HepG2 (cell line): ENCODE measurements around the gene SESN2. TPM values are rescaled to one million over a fixed set of nuclear protein-coding genes. Genes with fewer than 3 reads are reported as not detected.

Experiments
- ARNT2 ChIP-seq: sonication (generic); formaldehyde crosslinking; IDR thresholded peaks from 2 replicates; pipeline ENCODE4 v1.8.0; 2022; ENCODE audit warnings: mild to moderate bottlenecking, low read depth, missing genetic modification reagents, moderate library complexity
- BRD4 ChIP-seq: sonication (generic); formaldehyde crosslinking; IDR thresholded peaks from 2 replicates; pipeline ENCODE4 v1.4.0; 2020; ENCODE audit warnings: missing genetic modification reagents
- CENPT ChIP-seq: sonication (generic); formaldehyde crosslinking; IDR thresholded peaks from 2 replicates; pipeline ENCODE4 v1.8.0; 2022; ENCODE audit warnings: low read depth, mild to moderate bottlenecking, moderate library complexity, missing genetic modification reagents
- HMGXB3 ChIP-seq: sonication (generic); formaldehyde crosslinking; IDR thresholded peaks from 2 replicates; pipeline ENCODE4 v1.4.0; 2020; ENCODE audit warnings: missing genetic modification reagents, borderline replicate concordance
- JUN ChIP-seq: sonication (generic); formaldehyde crosslinking; IDR thresholded peaks from 2 replicates; pipeline ENCODE4 v1.4.0; 2020; ENCODE audit warnings: mild to moderate bottlenecking, missing genetic modification reagents
- MTERF4 ChIP-seq: sonication (generic); formaldehyde crosslinking; IDR thresholded peaks from 2 replicates; pipeline ENCODE4 v1.8.0; 2023; ENCODE audit warnings: mild to moderate bottlenecking, missing genetic modification reagents
- MXD3 ChIP-seq: IDR thresholded peaks from 2 replicates; pipeline ENCODE4 v1.6.1; 2016; ENCODE audit warnings: mild to moderate bottlenecking, missing biosample characterization, missing genetic modification reagents
- SATB2 ChIP-seq: sonication (generic); formaldehyde crosslinking; IDR thresholded peaks from 2 replicates; pipeline ENCODE4 v1.5.0; 2020; ENCODE audit warnings: missing genetic modification reagents
- STAT6 ChIP-seq: sonication (generic); formaldehyde crosslinking; IDR thresholded peaks from 2 replicates; pipeline ENCODE4 v1.4.0; 2020; ENCODE audit warnings: missing genetic modification reagents, mild to moderate bottlenecking, borderline replicate concordance
- ZMYM2 ChIP-seq: sonication (generic); formaldehyde crosslinking; IDR thresholded peaks from 2 replicates; pipeline ENCODE4 v1.8.0; 2022; ENCODE audit warnings: mild to moderate bottlenecking, missing genetic modification reagents
- ZNF10 ChIP-seq: sonication (generic); formaldehyde crosslinking; IDR thresholded peaks from 2 replicates; pipeline ENCODE4 v1.4.0; 2020; ENCODE audit warnings: mild to moderate bottlenecking, low read depth, missing genetic modification reagents, borderline replicate concordance
- ZNF17 ChIP-seq: sonication (generic); formaldehyde crosslinking; IDR thresholded peaks from 2 replicates; pipeline ENCODE4 v1.5.0; 2020; ENCODE audit warnings: mild to moderate bottlenecking, missing genetic modification reagents
- ZNF282 ChIP-seq: fragments of 450-650 bp; IDR thresholded peaks from 2 replicates; pipeline ENCODE4 v1.6.1; 2018; ENCODE audit not compliant: partially characterized antibody
- ZNF580 ChIP-seq: IDR thresholded peaks from 2 replicates; pipeline ENCODE4 v1.6.1; 2016; ENCODE audit warnings: low read depth, borderline replicate concordance
- ZNF672 ChIP-seq: sonication (generic); formaldehyde crosslinking; IDR thresholded peaks from 2 replicates; pipeline ENCODE4 v1.8.1; 2022; ENCODE audit warnings: missing genetic modification reagents
- ZSCAN20 ChIP-seq: sonication (generic); formaldehyde crosslinking; IDR thresholded peaks from 2 replicates; pipeline ENCODE4 v1.4.0; 2020; ENCODE audit warnings: missing genetic modification reagents, mild to moderate bottlenecking, borderline replicate concordance
- polyA plus RNA-seq, 8 experiments: library from polyadenylated mRNA; depleted of rRNA in 3 of 8; stranded (reverse) in 7 of 8; unstranded in 1 of 8; fragments of >200 nt; fragmentation: Illumina TruSeq in 4 of 8; extraction: Trizol in 4 of 8; gene quantifications; 2 replicates each; pipeline versions ENCODE4 v1.2.1 to v1.2.3, GENCODE V29; 2011 to 2016; ENCODE audit warnings: low read depth in 4 of 8, missing spikeins in 1 of 8, mixed read lengths in 1 of 8; ENCODE audit not compliant: insufficient read depth in 1 of 8
- total RNA-seq, 5 experiments: library from RNA; depleted of rRNA; stranded (reverse); fragments of >200 nt; fragmentation: Illumina TruSeq; extraction: Trizol; gene quantifications; 2 replicates each; pipeline ENCODE4 v1.2.3, GENCODE V29; 2016; ENCODE audit warnings: low read depth in 1 of 5

The SESN2 gene
- total and polyA plus RNA-seq, 2 of the 13 experiments (the other 11 are each of a cell fraction or from before 2014, with no cell fraction given) = 13.2 to 19.1 TPM

- peak; percentile 92 for TF ChIP-seq HMGXB3 (CRISPR knock-in tag)
- TF ChIP-seq ZNF10 (CRISPR knock-in tag) = no peak
- TF ChIP-seq BRD4 (CRISPR knock-in tag) = peak; percentile 98
- TF ChIP-seq ZNF17 (CRISPR knock-in tag) = no peak
- peak; percentile 64; the same call in 1 of the 2 replicates for TF ChIP-seq STAT6 (CRISPR knock-in tag)
- peak; percentile 92 for TF ChIP-seq MXD3 (CRISPR knock-in tag)
- TF ChIP-seq JUN = peak; percentile 29
- peak; percentile 50; the same call in 1 of the 2 replicates for TF ChIP-seq MTERF4 (CRISPR knock-in tag)
- no peak for TF ChIP-seq ZNF672 (CRISPR knock-in tag)
- TF ChIP-seq ZNF282 = no peak
- no peak for TF ChIP-seq ZMYM2 (CRISPR knock-in tag)
- peak; percentile 55; the same call in 1 of the 2 replicates for TF ChIP-seq ZNF580 (CRISPR knock-in tag)
- peak; percentile 87; the same call in 1 of the 2 replicates for TF ChIP-seq SATB2 (CRISPR knock-in tag)
- peak; percentile 76 for TF ChIP-seq ARNT2
- peak; percentile 71; the same call in 1 of the 2 replicates for TF ChIP-seq ZSCAN20
- TF ChIP-seq CENPT = 0 out of 2 replicates have a peak, but pooled peaks have one; percentile 89
Measured at GRCh38 chr1:28235755-28236655, 23.3 kb upstream of the SESN2 start, which contains the start of gene ATP5IF1 (continued).
